ENCODE results near the gene HMGCS2.

Gene HMGCS2

GRCh38 chr1:119768778-119769177 is at the start of gene HMGCS2:
Gene HMGCS2, minus strand, starts transcription at chr1:119768905. Its CDS starts 61 bp downstream, at chr1:119768844.
- no peak for DNase-seq (ENCODE audit: low read depth)

DNA sequence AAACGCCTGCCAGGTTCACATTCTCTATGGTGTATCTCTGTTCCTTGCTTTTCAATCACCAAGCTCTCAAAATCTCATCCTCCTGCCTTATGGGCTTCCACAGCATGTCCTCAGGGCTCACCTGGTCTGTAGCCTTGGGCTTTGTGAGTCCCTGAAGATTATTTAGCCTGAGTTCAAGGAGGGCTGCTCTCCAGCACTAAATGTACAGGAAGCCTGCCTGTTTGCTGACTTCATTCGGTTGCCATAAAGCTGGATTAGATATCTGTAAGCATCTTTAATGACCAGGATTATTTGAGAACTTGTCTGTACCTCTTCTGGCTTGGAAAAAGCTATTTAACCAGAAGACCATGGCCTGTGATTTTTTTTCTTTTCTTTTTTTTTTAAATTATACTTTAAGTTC is 49.5 kb upstream of the HMGCS2 start:
- DNase-seq (ENCODE audit: low read depth), result no peak

DNA sequence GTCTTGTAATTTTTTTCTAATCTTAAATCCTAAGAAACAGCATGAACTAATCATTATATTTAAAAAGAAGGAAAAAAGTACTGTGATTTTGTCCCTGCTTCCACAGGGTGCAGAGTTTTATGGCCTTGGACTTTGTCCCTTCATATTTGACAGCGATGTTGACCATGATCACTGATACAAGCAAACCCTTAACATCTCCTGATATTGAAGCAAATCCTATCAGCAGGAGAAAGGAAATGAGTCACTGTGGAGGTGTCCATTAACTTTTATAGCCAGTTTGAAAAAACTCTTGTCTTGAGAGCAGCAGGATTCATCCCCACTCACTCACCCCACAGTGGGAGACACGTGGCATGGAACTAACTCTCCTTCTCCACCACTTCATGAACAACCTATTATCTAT is 47.7 kb upstream of the HMGCS2 start:
- no peak for DNase-seq (ENCODE audit: low read depth)

DNA sequence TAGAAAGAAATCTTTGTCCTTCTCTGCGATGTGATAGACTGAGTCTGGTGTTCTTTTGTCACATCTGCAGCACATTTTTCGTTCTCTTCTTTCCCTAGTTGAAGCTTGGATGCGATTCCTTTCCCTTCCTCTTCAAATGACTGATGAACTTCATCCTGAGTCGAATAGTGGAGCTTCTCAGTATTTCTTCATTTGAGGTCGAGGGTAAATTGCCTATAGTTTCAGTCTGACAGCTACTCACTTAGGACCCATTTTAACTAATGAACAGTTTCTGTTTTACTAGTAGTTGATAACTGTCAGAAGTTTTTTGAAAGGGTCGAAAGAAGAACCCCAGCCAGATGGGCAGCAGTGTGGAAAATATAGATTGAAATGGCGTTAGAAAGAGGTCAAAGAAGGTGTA is 47.2 kb upstream of the HMGCS2 start:
- no peak for DNase-seq (ENCODE audit: low read depth)

DNA sequence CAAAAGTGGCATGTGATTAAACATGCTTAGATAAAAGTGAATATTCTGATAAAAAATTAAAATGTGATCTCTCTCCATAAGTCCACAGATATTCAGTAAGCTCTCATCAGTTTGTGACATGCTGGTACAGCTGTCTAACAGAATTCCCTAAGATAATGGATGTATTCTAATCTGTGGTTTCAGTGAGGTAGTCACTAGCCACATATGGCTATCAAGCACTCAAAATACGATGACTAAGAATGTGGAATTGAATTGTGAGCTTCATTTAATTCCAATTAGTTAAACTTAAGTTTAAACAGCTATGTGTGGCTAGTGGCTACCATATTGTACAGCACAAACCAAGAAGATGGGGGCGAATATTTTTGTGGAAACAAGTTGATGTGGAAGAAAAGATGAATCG is 46.7 kb upstream of the HMGCS2 start:
- no peak for DNase-seq (ENCODE audit: low read depth)

DNA sequence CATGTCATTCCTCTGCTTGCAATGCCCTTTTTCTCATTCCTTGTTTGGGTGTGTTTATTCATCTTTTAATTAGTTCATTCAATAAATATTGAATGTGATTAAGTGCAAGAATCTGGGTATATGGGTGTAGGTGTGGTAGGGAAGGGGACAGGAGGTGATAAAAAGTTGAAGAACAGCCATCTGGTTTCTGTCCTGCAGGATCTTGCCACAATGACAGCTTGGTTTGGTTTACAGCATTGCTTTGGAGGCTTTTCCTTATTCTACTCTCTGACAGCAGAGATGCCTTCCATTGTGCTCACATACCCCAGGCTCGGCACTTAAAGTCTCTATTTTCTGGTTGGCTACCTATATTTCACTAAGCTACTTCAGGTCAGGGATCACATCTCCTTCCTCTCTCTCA is 45.6 kb upstream of the HMGCS2 start:
- no peak for DNase-seq (ENCODE audit: low read depth)

GRCh38 chr1:119811985-119812557 is 43.4 kb upstream of the HMGCS2 start:
- no peak for DNase-seq (ENCODE audit: low read depth)

DNA sequence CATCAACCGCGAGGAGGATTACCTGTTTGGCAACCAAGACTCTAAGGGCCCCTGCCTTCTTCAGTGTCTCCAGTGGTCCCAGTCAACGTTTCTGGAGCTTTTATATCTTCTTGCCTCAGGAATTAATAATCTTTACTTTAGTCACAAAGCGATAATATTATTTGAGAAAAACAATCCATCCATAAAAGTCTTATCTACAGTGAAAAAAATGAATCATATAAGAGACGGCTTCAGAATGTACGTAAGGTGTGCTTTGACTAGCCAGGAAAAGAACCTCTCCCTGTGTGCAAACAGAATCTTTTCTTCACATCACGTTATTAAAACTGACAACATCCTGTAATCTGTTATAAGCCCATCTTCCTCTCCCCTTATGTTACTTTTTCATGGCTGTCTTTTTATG is 42.7 kb upstream of the HMGCS2 start, which contains the start of gene REG4:
TSS of gene REG4 (minus strand) at position 74 of the 400 bp plus-strand sequence. CDS start 2,691 bp downstream, outside the sequence.
- no peak for DNase-seq (ENCODE audit: low read depth)

- peak; percentile 51 for DNase-seq (ENCODE audit: low read depth)
These were observed 40.4 kb upstream of the HMGCS2 start for GRCh38 chr1:119808972-119809550.

- no peak for DNase-seq (ENCODE audit: low read depth)
These were observed 39.8 kb upstream of the HMGCS2 start for GRCh38 chr1:119808491-119808890.

GRCh38 chr1:119806489-119806888 is 37.8 kb upstream of the HMGCS2 start:
- no peak for DNase-seq (ENCODE audit: low read depth)

GRCh38 chr1:119805746-119806145 is 37.0 kb upstream of the HMGCS2 start:
- DNase-seq (ENCODE audit: low read depth), result no peak

- DNase-seq (ENCODE audit: low read depth), result no peak
These were observed 36.5 kb upstream of the HMGCS2 start for GRCh38 chr1:119805247-119805646.

- DNase-seq (ENCODE audit: low read depth), result no peak
These were observed 31.0 kb upstream of the HMGCS2 start for GRCh38 chr1:119799599-119800177.

- no peak for DNase-seq (ENCODE audit: low read depth)
These were observed 30.3 kb upstream of the HMGCS2 start for GRCh38 chr1:119799003-119799402.

DNA sequence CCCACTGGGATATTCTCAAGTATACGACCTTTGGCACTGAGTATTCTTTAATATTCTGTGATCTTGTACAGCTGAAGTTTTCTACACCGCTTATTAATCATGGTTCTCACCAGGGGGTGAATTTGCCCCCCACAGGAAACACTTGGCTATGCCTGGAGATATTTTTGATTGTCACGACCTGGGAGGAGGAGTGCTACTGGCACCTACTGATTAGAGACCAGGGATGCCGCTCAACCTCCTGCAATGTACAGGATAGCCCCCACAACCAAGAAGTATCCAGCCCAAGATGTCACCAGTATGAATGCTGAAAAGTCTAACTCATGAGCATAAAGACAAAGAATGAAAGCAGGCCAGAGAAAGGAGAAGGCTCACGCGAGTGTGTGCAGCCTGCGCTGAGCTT is 28.9 kb upstream of the HMGCS2 start:
- DNase-seq (ENCODE audit: low read depth), result no peak

- DNase-seq (ENCODE audit: low read depth), result no peak
These were observed 28.5 kb upstream of the HMGCS2 start for GRCh38 chr1:119797162-119797561.

GRCh38 chr1:119795261-119796200 is 26.8 kb upstream of the HMGCS2 start:
- DNase-seq (ENCODE audit: low read depth), result no peak

DNA sequence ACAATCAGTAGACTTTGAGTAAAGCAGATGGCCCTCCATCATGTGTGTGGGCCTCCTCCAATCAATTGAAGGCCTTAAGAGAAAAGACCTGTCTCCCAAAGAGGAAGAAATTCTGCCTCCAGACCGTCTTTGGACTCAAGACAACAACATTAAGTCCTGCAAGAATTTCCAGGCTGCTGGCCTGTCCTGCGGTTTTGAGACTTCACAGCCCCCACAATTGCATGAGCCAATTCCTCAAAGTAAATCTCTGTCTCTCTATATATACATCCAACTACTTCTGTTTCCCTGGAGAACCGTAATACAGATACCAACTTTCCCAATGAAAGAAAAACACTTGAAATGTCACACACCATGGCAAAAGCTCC is 26.2 kb upstream of the HMGCS2 start:
- no peak for DNase-seq (ENCODE audit: low read depth)

DNA sequence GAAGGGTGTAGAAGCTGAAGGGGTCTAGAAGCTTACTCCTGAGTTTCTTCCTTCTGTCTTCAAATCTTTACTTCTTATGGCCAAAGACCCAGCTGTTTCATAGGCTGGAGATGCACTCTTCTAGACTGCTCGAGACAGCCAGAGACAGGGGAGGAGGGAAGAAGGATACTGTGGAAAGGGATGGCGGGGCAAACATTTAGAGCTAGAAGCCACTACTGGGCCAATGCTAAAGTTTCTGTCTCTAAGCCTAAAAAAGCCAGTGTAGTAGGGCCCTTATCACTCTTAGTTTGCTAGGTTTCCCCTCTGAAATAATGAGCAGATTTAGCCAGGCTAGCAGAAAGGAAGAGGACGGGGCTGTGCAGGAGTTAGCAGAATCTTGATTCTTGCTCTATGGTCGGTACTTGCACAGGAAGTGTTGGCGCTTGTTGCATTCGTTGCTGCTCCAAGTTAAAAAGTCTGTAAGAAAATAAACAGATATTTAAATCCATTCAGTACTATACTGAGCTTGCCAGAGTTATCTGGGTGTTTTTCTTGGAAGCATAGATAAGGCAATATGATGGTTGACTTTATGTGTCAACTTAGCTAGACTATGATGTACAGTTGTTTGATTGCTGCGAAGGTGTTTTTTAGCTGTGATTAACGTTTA is 25.6 kb upstream of the HMGCS2 start:
- DNase-seq (ENCODE audit: low read depth), result no peak

- DNase-seq (ENCODE audit: low read depth), result no peak
These were observed 22.7 kb upstream of the HMGCS2 start for GRCh38 chr1:119791377-119791776.
